ENCODE data around the gene MST1. TPM values are rescaled to one million over a fixed set of nuclear protein-coding genes. Genes with fewer than 3 reads are reported as not detected.

Gene MST1
- total RNA-seq, 1 experiment from 2014 or later = 0.59 TPM

GRCh38 chr3:49674497-49674983 is 14.7 kb downstream of the MST1 start:
- no peak for DNase-seq (ENCODE audit: low read depth)

GRCh38 chr3:49673715-49674496 is 15.4 kb downstream of the MST1 start, which contains the start of gene APEH:
TSS of gene APEH (plus strand) at chr3:49674351. CDS start at chr3:49674402, 51 bp downstream.
- DNase-seq (ENCODE audit: low read depth) = peak; percentile 97

DNA sequence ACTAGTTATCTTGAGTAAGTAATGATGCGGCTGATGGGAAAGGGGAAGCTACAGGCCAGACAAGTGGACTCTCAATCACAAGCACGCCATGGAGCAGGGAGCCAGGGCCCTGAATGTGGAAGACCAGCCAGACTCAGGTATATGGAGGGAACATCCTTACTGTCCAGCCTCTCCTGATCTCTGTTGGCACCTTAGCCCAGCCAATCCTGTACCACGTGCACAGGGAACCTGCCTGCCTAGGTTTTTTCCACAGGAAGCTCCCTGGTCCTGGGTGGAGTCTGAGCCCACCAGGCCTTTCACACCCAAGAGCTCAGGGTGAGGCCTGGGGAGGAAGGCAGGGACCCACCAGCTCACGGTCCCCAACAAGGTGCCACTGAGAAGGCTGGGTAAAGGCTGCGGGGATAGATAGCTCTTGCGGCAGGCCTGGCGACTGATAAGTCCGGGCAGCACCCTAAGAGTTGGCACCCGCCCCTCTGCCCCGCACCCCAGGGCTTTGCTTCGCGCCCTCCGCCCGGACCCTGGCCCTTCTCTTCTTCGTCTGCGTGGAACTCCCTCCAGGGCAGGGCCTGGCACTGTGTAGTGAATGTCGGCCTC is 16.1 kb downstream of the MST1 start:
- peak; percentile 13 for DNase-seq (ENCODE audit: low read depth)

- DNase-seq (ENCODE audit: low read depth) = peak; percentile 52
Observed at GRCh38 chr3:49671291-49672288, 17.7 kb downstream of the MST1 start.

DNA sequence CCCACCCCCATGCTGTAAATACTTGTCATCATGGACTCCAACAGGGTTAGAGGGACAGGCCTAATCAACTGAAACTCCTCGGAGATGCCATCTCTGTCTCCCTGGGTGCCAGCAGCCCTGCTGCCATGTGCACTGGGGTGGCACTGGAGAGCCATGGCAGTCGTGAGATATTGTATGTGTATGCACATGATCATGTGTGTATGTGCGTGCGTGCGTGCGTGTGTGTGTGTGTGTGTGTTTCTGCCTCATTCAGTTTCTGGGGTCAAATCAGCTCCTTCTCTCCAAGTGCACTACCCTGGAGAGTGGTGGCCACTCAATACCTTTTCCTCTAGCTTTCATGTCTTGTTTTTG is 18.4 kb downstream of the MST1 start:
- DNase-seq (ENCODE audit: low read depth) = no peak

GRCh38 chr3:49669352-49669751 is 19.9 kb downstream of the MST1 start:
- DNase-seq (ENCODE audit: low read depth) = no peak

DNA sequence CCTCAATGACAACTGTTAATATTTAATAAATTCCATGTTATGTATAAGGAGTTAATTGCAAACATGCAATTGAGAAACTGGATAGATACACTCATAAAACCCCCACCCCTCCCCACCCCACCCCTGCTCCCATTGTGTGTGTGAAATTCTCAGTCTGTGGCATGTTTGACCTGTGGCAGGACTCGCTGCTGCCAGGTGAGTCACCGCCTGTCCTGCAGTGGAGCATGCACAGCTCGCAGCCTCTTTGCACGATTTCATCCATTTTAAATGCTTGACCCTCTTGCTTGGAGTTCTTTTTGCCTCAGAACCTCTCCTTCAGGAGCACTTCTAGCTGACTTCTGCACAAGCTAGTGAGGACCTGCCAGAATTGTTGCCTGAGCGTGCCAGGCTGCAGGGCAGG is 20.4 kb downstream of the MST1 start:
- peak; percentile 69 for DNase-seq (ENCODE audit: low read depth)

DNA sequence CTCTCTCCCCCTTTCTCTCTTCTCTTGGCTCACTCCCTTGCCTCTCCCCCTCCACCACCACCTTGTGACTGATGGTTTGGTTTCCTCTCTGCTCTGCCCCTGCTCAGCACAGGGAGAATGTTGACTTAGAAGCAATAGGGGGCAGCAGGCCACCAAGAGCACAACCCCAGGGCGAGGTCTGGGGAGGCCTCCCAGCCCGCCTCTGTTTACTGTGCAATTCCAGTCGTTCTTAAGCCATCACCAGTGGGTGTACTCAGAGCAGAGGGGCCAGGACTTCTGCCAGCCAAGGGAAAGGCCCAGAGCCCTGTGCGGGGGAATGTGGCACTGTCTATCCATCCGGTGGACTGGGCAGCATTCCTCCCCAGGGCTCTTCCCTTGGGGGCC is 20.9 kb downstream of the MST1 start:
- DNase-seq (ENCODE audit: low read depth) = peak; percentile 29

DNA sequence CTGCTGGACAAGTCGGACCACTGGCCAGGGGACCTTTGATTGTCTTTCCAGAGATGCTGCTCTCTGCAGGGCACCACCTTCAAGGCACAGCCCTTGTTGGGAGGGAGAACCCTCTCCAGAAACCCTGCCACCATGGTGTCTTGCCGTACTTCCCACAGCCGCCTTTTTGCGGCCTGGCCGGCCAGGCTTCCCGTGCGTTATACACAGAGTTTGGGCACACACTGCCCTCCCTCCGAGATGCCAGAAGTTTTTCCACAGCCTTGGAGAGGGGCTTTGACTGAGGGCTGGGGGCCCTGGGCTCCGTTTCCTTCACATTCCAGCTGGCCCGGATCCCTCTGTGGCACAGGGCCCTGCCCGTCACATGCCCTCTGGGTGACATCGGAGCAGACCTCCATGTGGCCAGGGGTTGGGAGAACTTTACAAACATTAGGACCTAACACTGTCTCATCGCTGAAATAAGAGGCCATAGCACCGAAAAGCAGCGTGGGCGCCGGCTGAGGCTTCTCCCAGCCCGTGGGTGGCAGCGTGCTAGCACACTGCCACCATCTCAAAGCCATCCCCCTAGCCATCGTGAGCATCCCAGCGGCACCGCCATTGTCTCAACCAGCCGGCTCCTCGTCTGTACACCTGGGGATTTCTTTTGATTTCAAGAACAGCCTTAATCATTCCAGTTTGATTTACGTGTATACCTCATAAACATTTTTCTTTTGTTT is 21.4 kb downstream of the MST1 start:
- DNase-seq (ENCODE audit: low read depth) = no peak

DNA sequence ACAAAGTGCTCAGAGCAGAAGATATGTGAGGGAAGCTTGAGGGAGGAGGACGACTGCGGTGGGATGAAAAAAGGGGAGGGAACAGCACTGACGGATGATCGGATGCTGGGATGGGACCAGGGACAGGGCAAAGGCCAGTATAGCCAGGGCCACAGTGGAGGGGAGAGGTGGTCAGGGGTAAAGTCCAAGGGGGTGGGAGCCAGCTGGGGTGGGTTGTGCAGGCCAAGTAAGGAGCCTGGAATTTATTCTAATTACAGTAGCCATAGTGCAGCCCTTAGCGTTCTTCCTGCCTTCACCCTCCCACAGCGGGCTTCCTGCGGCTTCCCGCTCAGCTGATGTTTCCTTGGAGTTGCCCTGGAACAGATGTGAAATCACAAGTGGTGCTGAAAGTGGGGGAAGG is 22.7 kb downstream of the MST1 start:
- DNase-seq (ENCODE audit: low read depth) = no peak

- DNase-seq (ENCODE audit: low read depth) = no peak
Observed at GRCh38 chr3:49665822-49666519, 23.3 kb downstream of the MST1 start.

- DNase-seq (ENCODE audit: low read depth) = no peak
Observed at GRCh38 chr3:49664300-49664699, 25.0 kb downstream of the MST1 start.

GRCh38 chr3:49663831-49664230 is 25.4 kb downstream of the MST1 start:
- DNase-seq (ENCODE audit: low read depth) = no peak

- no peak for DNase-seq (ENCODE audit: low read depth)
Observed at GRCh38 chr3:49662720-49663413, 26.4 kb downstream of the MST1 start.

GRCh38 chr3:49662021-49662420 is 27.3 kb downstream of the MST1 start:
- DNase-seq (ENCODE audit: low read depth) = no peak

DNA sequence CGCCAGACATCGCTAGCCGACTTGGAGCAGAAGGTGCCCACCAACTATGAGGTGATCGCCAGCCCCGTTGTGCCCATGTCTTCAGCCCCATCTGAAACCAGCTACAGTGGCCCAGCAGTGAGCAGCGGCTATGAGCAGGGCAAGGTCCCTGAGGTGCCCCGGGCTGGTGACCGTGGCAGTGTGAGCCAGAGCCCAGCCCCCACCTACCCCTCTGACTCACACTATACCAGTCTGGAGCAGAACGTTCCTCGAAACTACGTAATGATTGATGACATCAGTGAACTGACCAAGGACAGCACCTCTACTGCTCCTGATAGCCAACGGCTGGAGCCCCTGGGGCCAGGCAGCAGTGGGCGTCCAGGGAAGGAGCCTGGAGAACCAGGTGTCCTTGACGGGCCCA is 28.0 kb downstream of the MST1 start:
- peak; percentile 47 for DNase-seq (ENCODE audit: low read depth)

DNA sequence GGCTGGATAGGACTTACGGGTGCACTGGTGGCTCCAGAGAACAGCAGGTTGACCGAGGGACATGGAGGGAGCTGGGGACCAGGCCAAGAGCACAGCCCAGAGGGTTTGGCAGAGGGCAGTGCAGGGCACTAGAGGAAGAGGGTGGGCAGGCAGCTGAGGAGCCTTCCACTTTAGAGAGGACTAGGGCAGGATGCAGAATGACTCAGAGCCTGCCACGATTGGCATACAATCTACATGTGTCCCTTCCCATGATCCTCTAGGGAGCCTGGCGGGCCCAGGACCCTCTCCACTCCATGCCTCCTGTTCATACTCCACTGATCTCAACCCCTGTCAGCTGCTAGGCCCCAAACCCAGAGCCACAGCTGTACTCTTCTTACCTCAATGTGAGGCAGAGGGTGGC is 29.5 kb downstream of the MST1 start:
- DNase-seq (ENCODE audit: low read depth) = no peak

GRCh38 chr3:49658711-49659110 is 30.6 kb downstream of the MST1 start:
- DNase-seq (ENCODE audit: low read depth) = no peak

GRCh38 chr3:49657208-49657915 is 31.9 kb downstream of the MST1 start:
- no peak for DNase-seq (ENCODE audit: low read depth)

Measured in M059J (cell line).